PC-3 (cell line): Measurements from ENCODE around the gene ATP8A1. TPM values are rescaled to one million over a fixed set of nuclear protein-coding genes. Genes with fewer than 3 reads are reported as not detected.

Experiments used
- ATAC-seq: fragments of 200-7000 bp; cut with Tn5 transposase; 2 replicates; pipeline ENCODE4 v1.9.1; 2020; ENCODE audit warnings: mild to moderate bottlenecking, moderate library complexity
- BruUV-seq: library from RNA; stranded (reverse); fragments of 400-500 nt; replicated peaks from 2 replicates; lab custom pipeline; 2021; lab: Mats Ljungman, UMichigan
- CTCF ChIA-PET: fragments of 300-600 bp; sonication (Branson Sonifier 250); formaldehyde crosslinking; loops from one replicate; lab custom pipeline; 2022; ENCODE audit warnings: antibody characterized with exemption; lab: Charles Lee
- POLR2A ChIA-PET: fragments of 300-600 bp; sonication (Branson Sonifier 250); formaldehyde crosslinking; loops from one replicate; lab custom pipeline; 2022; ENCODE audit warnings: antibody characterized with exemption; ENCODE audit not compliant: unreplicated experiment; lab: Charles Lee
- DNase-seq: peaks from one replicate; pipeline ENCODE4 v3.0.0-alpha.2; 2015
- H2AFZ ChIP-seq: fragments of 300-600 bp; sonication (generic); 2 replicates; pipeline ENCODE4 v1.6.0; 2016; ENCODE audit warnings: antibody characterized with exemption, low read length
- H3F3A ChIP-seq: fragments of 300-600 bp; sonication (generic); one replicate; pipeline ENCODE4 v1.6.0; 2017; ENCODE audit warnings: antibody characterized with exemption, low read length, control low read depth, mild to moderate bottlenecking; ENCODE audit not compliant: unreplicated experiment
- H3K27ac ChIP-seq: fragments of 300-600 bp; sonication (generic); 2 replicates; pipeline ENCODE4 v1.5.1; 2016; ENCODE audit warnings: mild to moderate bottlenecking, low read length
- H3K27me3 ChIP-seq: fragments of 300-600 bp; sonication (generic); 2 replicates; pipeline ENCODE4 v1.6.1; 2016; ENCODE audit warnings: low read length, mixed read lengths
- H3K36me3 ChIP-seq: fragments of 300-600 bp; sonication (generic); 2 replicates; pipeline ENCODE4 v1.6.1; 2016; ENCODE audit warnings: low read depth, mixed run types, low read length, mixed read lengths
- H3K4me1 ChIP-seq: fragments of 300-600 bp; sonication (generic); 2 replicates; pipeline ENCODE4 v1.5.1; 2016; ENCODE audit warnings: low read length; ENCODE audit not compliant: insufficient read depth
- H3K4me2 ChIP-seq: fragments of 300-600 bp; sonication (generic); 2 replicates; pipeline ENCODE4 v1.6.0; 2016; ENCODE audit warnings: low read length
- H3K4me3 ChIP-seq: fragments of 300-600 bp; sonication (generic); 2 replicates; pipeline ENCODE4 v1.5.1; 2016; ENCODE audit warnings: mild to moderate bottlenecking, low read length, mixed read lengths
- H3K79me2 ChIP-seq: fragments of 300-600 bp; sonication (generic); 2 replicates; pipeline ENCODE4 v1.6.1; 2017; ENCODE audit warnings: low read length, mixed read lengths
- H3K9ac ChIP-seq: fragments of 300-600 bp; sonication (generic); 2 replicates; pipeline ENCODE4 v1.6.0; 2016; ENCODE audit warnings: mild to moderate bottlenecking, low read length
- H3K9me2 ChIP-seq: fragments of 300-600 bp; sonication (generic); replicated peaks from 2 replicates; pipeline ENCODE4 v1.6.1; 2016; ENCODE audit warnings: mixed run types, low read length, mixed read lengths
- H3K9me3 ChIP-seq: fragments of 300-600 bp; sonication (generic); 2 replicates; pipeline ENCODE4 v1.6.1; 2016; ENCODE audit warnings: low read length, mixed read lengths
- H4K20me1 ChIP-seq: fragments of 300-600 bp; sonication (generic); 2 replicates; pipeline ENCODE4 v1.6.1; 2016; ENCODE audit warnings: low read length, mixed read lengths
- CTCF ChIP-seq: fragments of 300-600 bp; sonication (generic); conservative IDR thresholded peaks from 2 replicates; pipeline ENCODE4 v1.5.1; 2017; ENCODE audit warnings: antibody characterized with exemption, low read depth, mild to moderate bottlenecking, low read length
- EZH2 ChIP-seq: fragments of 300-600 bp; sonication (generic); IDR thresholded peaks from one replicate; pipeline ENCODE4 v1.6.1; 2017; ENCODE audit warnings: antibody characterized with exemption, mild to moderate bottlenecking, low read length; ENCODE audit not compliant: unreplicated experiment
- EZH2phosphoT487 ChIP-seq: fragments of 300-600 bp; sonication (generic); IDR thresholded peaks from 2 replicates; pipeline ENCODE4 v1.6.1; 2018; ENCODE audit warnings: mild to moderate bottlenecking, antibody characterized with exemption, low read length, borderline replicate concordance
- intact Hi-C: fragments of 100-400 bp; cut with micrococcal nuclease; formaldehyde crosslinking; loops from 2 replicates; pipeline ENCODE4 v1.9.0; 2023
- total RNA-seq: library from RNA; depleted of rRNA; stranded (reverse); fragments of >200 nt; gene quantifications from 2 replicates; pipeline ENCODE4 v1.2.3, GENCODE V29; 2014

The ATP8A1 gene
- total RNA-seq, 1 experiment from 2014 or later: 3.9 TPM

DNA sequence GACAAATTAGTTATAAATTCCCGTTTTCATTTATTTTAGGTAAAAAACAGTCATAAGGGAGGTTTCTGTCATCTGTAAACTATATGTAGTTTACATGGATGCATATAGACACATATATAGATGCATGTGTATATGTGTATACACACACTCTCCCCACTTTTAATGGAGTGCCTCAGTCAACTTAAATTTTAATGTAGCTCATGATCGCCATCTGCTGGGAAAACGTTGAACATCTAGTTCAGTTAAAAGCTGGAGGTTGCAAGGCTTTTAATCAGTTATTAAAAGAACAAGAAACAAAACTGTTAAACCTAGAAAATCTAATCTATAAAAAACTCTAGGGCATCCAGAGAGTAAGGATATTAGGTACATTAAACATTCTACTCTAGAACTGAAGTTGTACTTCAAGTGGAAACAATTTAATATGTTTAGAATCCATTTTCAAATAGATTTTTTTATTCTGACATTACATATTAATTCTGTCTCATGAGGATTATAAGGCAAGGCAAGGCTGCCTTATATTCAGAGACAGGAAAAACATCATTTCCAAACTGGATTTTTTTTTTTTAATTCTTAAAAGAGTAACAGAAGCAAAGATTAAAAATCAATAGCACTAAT is 137.0 kb downstream of the ATP8A1 start:
- ChIA-PET CTCF (interaction anchor here (0.6 to 1.5 kb wide), 4 partner anchors 119 to 1114 kb away, joined by 3 to 18 read pairs (median 5); no protein-coding TSS in a partner anchor), POLR2A (interaction anchor here (0.6 kb wide), 1 partner anchor 160 kb away, joined by 3 read pairs; no protein-coding TSS in a partner anchor)
- no peak overlapping the region for H3K4me3 ChIP-seq
- DNase-seq (peak; percentile 81), ATAC-seq (peak; percentile 64)
- H3K27me3 ChIP-seq: no peaks in the 10 kb centered on the region
- no peaks in the 10 kb centered on the region for H3K36me3 ChIP-seq
- no peaks in the 10 kb centered on the region for H3K4me1 ChIP-seq
- no peaks in the 10 kb centered on the region for H3F3A ChIP-seq
- no peak overlapping the region for H3K9ac ChIP-seq
- no peaks in the 10 kb centered on the region for H3K9me3 ChIP-seq
- no TSS peak for BruUV-seq
- no peaks in the 10 kb centered on the region for H3K9me2 ChIP-seq
- H3K27ac ChIP-seq: no peak overlapping the region
- H2AFZ ChIP-seq: no peak overlapping the region
- H3K4me2 ChIP-seq: no peak overlapping the region
- no peaks in the 10 kb centered on the region for H3K79me2 ChIP-seq
- H4K20me1 ChIP-seq: no peaks in the 10 kb centered on the region
- intact Hi-C loops: loop anchor here (1.0 to 10.0 kb wide), 5 partner anchors 65 to 555 kb away; no protein-coding TSS in a partner anchor
- TF ChIP-seq EZH2phosphoT487 (no peak), CTCF (peak; percentile 76), EZH2 (no peak)

DNA sequence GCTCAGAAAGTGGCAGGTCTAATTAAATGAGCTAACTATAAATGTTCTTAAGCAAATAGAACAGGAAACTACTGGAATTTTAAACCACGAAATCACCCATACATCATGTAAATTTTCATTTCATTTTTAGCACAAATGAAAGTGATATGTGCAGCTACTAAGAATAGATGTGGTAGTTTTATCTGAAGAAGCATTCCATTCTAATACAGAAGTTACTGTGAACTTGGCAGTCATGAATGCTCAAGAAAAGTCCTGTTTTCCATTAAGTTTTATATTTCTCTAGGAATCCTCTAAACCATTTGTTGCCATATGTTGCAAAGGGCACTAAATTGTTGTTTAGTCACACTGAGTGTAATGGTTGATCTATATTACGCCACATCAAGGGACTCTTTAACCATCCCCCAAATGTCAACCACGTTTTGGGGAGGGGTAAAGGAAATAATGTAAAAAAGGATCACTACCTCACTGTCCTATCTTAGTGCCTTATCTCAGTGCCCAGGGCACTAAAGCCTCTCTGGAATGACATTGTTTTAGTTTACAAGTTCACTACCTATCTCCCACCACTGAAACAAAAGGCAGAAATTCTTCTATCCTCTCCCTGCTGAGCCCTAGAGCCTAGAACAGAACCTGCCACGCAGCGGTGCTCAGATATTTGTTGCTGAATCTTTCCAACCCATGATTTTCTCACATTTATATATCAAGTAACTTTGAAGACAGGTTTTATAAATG is 141.6 kb downstream of the ATP8A1 start:
- Histone ChIP-seq H3K4me1 (no peaks in the 10 kb centered on the region), H3K9me2 (no peaks in the 10 kb centered on the region), H3K27ac (no peak overlapping the region), H3K9ac (no peak overlapping the region), H3K9me3 (no peaks in the 10 kb centered on the region), H3K27me3 (no peaks in the 10 kb centered on the region), H3K4me2 (no peak overlapping the region), H3K4me3 (no peak overlapping the region), H3K79me2 (no peaks in the 10 kb centered on the region), H2AFZ (no peak overlapping the region), H3K36me3 (no peaks in the 10 kb centered on the region), H3F3A (no peaks in the 10 kb centered on the region), H4K20me1 (no peaks in the 10 kb centered on the region)
- BruUV-seq: no TSS peak
- CTCF ChIA-PET: no interaction called here
- ATAC-seq: no peak
- POLR2A ChIA-PET: no interaction called here
- intact Hi-C loops: loop anchor here (10.0 kb wide), 2 partner anchors 61 to 551 kb away; no protein-coding TSS in a partner anchor
- TF ChIP-seq EZH2phosphoT487 (no peak), EZH2 (no peak), CTCF (no peak)
- no peak for DNase-seq
